ENCODE results near the gene PTPRN2. TPM values are rescaled to one million over a fixed set of nuclear protein-coding genes. Genes with fewer than 3 reads are reported as not detected.

Gene PTPRN2
- total and polyA plus RNA-seq, 2 donors (not counting 3 experiments of a cell fraction or from before 2014, with no cell fraction given), result 0.62 to 0.88 TPM

DNA sequence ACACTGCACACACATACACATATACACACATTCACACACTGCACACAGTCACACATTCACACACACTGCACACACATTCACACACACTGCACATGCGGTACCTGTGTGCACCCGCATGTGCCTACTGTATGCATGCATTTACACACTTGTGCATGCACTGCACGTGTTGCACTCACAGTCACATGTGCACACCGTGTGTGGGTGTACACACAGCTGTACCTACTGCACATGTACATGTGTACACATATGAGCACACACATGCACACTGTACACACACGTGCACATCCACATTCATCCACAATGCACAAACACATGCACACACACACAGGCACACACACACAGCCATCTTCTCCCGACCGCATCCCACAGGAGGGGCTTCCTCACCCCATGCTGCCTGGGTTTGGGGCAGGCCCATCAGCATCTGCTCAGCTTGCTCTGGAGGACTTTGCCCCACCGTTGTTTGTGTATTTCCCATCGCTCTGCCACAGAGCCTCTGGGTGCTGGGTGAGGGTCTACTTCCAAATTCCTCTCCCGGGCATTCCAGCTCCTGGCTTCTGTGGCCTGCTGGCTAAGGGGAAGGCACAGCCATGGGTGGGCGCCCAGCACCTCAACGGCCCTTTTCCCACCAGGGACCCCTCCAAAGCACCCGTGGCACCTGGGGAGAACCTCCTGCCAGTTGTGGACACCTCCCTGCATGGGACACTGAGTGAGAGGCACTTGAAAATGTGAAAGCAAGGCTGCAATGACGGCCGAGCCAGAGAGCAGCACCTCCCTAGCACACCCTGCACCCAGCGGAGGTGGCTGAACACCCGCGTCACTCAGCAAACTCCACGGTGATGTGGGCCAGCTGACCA, 324.3 kb downstream of the PTPRN2 start:
- Histone ChIP-seq H3K4me1 (ENCODE audit: control insufficient read depth, extremely low read depth, insufficient read depth, low read length) (no peaks in the 10 kb centered on the region), H3K9me1 (replicated peaks; ENCODE audit: control insufficient read depth, extremely low read depth, insufficient read depth, low read length) (no peaks in the 10 kb centered on the region), H4K20me1 (replicated peaks; ENCODE audit: control insufficient read depth, extremely low read depth, insufficient read depth, low read length) (no peaks in the 10 kb centered on the region), H3K9me3 (replicated peaks; ENCODE audit: control insufficient read depth, insufficient read depth, low read length) (peaks cover 9% of the 10 kb centered on the region), H3K4me2 (ENCODE audit: insufficient read depth, low read length) (no peak overlapping the region), H3K36me3 (ENCODE audit: control insufficient read depth in 2 of 2, extremely low read depth in 1 of 2, insufficient read depth in 2 of 2, low read length in 2 of 2) (no peaks in the 10 kb centered on the region), H3K4me3 (replicated peaks in 1 of 3; ENCODE audit: insufficient read depth in 1 of 3, low read depth in 1 of 3, low read length in 3 of 3) (no peak overlapping the region), H2AFZ (ENCODE audit: low read depth, low read length) (no peak overlapping the region), H3K27ac (ENCODE audit: insufficient read depth, low read depth, low read length) (no peak overlapping the region), H3K79me2 (ENCODE audit: control insufficient read depth, insufficient read depth, low read length) (no peaks in the 10 kb centered on the region), H3K9ac (replicated peaks; ENCODE audit: extremely low read depth, insufficient read depth, low read length) (no peak overlapping the region), H3K27me3 (ENCODE audit: control insufficient read depth in 2 of 2, insufficient read depth in 2 of 2, low read length in 2 of 2) (no peaks in the 10 kb centered on the region)
- ChIA-PET POLR2A (no interaction called here), CTCF (no interaction called here)
- DNase-seq (ENCODE audit: low read depth, low spot score) (no peak), FAIRE-seq (no peak)
- no TSS peak for BruUV-seq (replicated peaks)
- intact Hi-C loops (cut with micrococcal nuclease), result no loop called here
- dilution Hi-C loops (cut with MboI; ENCODE audit: extremely low pct_ligation_motif_present, low sequenced_read_pairs), result no loop called here
- TF ChIP-seq, protein P1, sequence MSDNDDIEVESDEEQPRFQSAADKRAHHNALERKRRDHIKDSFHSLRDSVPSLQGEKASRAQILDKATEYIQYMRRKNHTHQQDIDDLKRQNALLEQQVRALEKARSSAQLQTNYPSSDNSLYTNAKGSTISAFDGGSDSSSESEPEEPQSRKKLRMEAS (IDR thresholded peaks at IDR 0.05; ENCODE audit: insufficient read depth, insufficient read length), result peak; percentile 7
- TF ChIP-seq EZH2 (IDR thresholded peaks at IDR 0.05; ENCODE audit: borderline replicate concordance, low read depth, low read length, severe bottlenecking), result no peak
- no peak for TF ChIP-seq CTCF (IDR thresholded peaks at IDR 0.05; ENCODE audit: extremely low read depth in 1 of 2, insufficient read depth in 1 of 2, low read depth in 1 of 2, low read length in 2 of 2)
- no peak for TF ChIP-seq MYC (IDR thresholded peaks at IDR 0.05; ENCODE audit: low read depth, low read length)
- no peak for TF ChIP-seq FOS (IDR thresholded peaks at IDR 0.05; ENCODE audit: borderline replicate concordance, insufficient read depth, low read length)
- no peak for TF ChIP-seq JUN (IDR thresholded peaks at IDR 0.05; ENCODE audit: borderline replicate concordance, insufficient read depth, insufficient read length, low read depth)
- no peak for TF ChIP-seq POLR2A (IDR thresholded peaks at IDR 0.05; ENCODE audit: low read depth, low read length)
- no peak for TF ChIP-seq POLR2AphosphoS5 (IDR thresholded peaks at IDR 0.05; ENCODE audit: insufficient read depth, low read depth, low read length)

Data from endothelial cell of umbilical vein (primary cell).